GM20431 (cell line): ENCODE results near the gene OAF.

ENCODE experiments used
- in situ Hi-C: fragments of 300-500 bp; cut with MseI, MboI; formaldehyde crosslinking; loops from one replicate; pipeline ENCODE4 v1.15.0; 2020; ENCODE audit warnings: low sequenced_read_pairs; ENCODE audit not compliant: unreplicated experiment

The OAF gene

DNA sequence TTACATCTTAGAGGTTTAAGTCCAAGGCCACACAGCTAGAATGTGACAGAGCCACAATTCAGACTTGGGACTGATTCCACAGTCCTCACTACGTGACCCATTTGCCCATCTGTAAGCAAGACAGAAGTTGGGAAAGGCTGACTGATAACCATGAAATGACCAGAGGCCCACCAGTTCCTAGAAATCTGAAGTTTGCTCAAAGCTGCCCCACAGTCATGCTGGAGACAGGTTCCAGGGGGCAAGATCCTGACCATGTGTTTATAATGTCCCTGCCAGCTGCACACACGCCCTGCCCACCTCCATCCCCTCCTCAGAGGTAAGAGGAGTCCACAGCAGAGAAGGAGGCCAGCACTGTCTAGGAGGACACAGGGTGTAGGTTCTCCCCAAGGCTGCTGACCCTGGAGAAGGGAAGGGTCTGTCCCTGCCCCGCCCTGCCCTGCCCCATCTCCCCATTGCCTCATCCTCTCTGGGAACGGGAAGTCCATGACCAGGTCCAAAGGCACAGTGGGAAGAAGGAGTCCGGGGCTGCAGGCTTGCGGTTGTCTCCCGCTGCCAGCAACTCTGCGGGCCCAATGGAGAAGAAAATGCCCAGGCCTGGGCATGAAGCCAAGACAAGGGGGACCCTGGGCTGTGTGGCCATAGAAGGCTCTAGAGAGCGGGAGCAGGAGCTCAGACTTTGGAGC lies 11.9 kb upstream of the OAF start:
- in situ Hi-C loops: no loop called here

DNA sequence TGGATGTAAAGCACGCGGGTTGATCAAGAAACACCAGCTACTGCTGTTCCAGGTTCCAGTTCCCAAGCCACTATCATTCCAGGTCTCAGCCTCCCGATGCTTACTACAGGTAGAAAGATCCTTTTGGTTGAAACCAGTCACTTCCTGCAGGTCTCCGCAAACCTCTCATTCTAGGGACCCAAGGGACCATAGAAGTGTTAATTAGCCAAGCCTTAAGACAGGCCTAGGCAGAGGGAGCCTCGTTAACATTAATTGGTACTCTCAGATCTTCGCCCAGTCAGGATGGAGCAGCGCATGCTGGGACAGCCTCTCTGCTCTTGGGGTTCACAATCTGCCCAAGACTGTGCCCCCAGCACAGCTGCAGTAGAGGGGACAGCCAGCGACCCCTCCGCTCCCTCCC lies 11.2 kb upstream of the OAF start:
- in situ Hi-C loops: no loop called here

DNA sequence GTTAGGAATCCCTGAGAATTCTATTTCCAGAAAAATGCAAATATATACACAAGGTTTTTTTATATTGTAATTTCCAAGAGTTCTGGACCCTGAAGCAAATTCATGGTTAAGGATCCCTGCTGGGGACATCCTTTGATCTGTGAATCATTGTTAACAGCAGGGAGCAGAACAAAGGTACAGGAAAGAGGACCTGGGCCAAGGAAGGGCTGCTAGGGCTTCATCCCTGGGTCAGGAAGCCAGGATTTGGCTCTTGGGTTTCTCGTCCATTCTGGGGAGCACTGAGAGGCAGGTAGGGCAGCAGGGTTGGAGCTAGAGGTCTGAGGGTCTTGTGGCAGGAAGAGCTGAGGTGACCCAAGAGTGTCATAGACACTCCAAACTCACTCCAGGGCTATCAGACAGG lies 10.2 kb upstream of the OAF start:
- in situ Hi-C loops: no loop called here

DNA sequence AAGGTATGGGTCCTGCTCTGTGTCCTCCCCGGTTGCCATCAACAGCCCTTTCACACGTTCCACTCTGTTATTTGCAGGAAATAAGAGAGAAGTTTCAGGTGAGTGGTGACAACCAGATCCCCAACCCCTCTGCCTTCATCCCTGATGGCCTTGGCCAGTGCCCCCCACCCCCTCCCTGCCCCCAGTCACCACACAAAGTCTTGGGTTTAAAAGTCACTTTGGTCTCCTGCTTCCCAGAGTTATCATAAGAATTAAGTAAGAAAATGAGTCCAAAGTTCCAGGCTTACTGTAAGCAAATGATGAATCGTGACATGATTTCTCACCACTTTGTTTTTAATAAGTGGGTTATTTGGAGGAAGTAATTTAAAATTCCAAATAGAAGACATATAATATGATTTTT lies 9.2 kb upstream of the OAF start:
- in situ Hi-C loops: no loop called here

DNA sequence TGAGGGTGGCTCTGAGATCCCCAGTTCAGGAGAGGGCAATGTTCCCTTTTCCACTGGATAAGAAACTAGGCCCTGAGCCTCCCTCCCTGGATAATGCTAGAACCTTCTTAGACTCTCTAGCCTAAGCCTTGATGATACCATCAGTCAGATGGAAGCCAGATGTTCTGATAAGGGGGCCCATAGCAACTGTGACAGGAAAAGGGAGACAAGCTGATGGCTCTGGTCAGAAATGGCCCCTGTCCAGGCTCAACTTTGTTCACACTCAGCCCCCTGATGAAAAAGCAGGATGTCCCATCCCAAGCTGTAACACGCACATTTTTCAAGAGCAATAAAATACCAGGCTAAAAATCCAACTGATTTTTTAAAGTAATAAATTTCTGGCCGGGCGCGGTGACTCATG lies 7.2 kb upstream of the OAF start:
- in situ Hi-C loops: no loop called here

DNA sequence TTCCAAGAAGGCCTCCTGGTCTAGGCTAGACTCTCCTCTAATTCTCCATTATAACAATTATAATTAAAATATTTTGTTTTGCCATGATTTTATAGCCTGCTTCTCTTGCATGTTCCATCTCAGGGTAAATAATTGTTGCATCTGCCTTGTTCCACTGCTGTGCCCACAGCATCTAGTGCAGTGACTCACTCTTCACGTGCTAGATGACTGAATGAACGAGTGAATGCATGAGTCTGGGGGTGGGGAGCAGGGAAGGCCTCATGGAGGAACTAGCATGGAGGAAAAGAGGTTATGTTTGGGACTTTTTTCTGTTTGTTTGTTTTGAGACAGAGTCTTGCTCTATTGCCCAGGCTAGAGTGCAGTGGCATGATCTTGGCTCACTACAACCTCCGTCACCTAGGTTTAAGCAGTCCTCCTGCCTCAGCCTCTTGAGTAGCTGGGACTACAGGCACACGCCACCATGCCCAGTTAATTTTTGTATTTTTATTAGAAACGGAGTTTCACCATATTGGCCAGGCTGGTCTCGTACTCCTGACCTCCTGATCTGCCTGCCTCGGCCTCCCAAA lies 5.2 kb upstream of the OAF start:
- in situ Hi-C loops: no loop called here

DNA sequence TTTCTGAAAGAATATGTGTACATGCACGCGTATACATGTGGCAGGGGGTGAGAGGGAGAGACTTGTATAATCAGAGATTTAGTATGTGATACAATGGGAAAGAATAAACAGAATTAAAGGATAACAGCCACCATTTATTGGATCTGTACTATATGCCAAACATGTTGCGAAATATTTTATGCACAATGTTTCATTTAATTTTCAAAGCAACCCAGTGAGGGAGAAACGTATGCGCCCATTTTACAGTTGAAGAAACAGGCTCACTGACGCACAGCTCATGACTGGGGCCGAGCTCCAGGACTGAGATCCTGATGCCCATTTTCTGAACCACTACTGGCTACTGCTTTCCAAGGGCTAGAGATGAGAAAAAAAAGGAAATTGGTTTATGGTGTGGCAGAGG lies 3.3 kb upstream of the OAF start:
- in situ Hi-C loops: no loop called here

DNA sequence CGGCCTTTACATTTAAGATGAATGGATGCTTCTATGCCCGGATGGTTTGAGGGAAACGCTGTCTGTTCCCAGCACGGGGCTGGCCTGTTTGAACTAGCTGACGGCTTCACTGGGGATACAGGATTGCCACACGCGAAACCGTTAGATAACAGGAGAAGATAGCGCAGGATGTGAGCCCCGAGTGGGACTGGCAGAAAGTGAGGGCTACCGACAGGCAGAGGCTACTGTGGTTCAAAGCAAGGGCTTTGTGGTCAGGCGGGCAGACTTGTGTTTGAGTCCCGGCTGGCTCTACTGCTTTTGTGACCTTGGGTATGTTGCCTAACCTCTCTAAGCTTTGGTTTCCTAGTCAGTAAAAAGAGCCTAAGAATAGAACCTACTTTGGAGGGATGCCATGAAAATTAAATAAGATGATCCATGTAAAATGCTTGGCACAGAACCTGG lies 2.8 kb upstream of the OAF start:
- in situ Hi-C loops: no loop called here

DNA sequence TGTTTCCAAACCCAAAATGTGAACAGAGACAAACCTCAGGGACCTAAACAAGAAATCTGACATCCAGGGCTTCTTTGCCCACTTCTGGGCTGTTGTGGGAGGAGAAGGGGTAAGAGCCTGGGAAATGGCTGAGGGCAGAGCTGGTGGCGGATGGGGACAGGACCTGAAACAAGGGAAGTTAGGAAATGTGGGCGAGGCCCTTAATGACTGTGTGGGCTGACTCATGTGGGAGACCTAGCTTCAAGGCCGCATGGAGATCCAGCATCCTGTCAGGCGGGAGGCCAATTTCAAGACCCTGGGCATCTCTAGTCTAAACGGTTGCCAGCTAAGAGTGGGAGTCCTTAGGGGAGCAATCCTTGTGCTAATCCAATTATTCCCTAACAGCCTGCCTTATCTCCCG lies 2.1 kb upstream of the OAF start:
- in situ Hi-C loops: no loop called here

DNA sequence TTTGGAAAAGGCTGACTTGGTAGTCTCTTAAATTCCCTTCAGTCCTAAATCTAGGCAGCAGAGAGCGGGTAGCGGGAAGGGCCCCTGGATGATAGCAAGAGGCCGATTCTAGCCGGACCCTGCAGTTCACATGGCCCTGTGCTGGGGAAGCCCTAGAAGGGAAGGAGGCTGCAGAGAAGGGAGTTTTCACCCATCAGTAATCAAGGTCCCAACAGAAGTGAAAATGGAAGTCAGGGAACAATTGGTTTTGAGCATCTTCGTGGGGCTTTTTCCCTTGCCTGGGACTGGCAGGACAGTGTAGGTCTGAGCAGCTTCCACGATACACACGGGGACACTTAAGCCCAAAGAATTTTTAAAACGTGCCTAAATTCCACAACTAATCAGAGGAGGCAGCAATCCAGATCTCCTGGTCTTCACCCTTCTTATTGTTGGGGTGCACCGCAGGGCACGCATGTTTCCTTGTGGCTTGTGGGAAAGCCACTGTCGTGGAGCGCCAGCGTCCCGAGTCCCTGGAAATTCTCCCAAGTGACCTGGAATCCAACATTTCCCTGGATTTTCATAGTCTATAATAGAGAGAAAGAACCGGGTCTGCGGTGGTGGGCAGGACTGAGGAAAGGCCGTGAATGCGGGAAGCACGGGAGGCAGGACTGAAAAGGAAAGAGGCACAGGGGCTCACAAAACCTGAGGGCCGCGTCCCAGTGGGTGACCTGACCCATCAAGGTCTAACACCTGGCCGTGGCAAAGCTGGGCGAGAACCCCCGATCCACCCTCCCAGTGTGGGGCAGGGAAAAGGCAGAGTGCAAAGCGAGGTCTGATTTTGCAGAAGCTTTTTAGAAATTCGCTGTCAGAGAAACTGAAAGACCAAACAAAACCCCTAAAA lies 846 bp upstream of the OAF start:
- in situ Hi-C loops: no loop called here

DNA sequence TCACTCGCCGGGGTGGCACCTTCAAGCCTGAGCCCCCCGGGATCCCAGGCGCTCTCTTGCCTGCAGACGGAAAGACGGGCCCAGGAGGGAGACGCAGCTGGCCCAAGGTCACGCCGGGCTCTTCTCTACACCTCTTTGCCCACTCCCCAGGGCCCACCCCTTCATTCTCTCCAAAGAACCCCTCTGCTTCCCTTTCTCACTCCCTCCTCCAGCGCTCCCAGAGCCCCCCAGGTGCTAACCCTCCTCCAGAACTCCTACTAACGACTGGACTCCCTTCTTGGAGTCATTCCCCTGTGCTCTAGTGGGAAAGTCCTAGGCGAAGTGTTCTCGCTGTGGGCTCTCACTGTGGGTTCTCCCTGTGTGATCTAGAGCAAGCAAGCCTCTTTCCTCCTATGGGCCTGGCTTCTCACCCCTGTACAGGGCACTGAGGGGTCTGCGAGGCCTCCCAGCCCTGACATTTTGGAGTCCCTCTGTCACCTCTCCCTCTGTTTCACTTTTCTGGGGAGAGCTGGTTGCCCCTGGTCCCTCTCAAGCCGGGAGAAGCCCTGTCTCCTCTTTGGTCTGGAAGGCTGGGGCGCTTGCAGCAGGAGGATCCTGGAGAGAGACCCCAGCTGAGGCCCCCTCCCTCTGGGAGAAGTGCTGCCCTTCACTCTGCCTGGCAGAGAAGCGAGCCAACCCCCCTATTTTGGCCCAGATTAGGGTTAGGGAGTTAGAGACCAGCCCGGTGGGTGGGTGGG lies 858 bp downstream of the OAF start:
- in situ Hi-C loops: no loop called here

DNA sequence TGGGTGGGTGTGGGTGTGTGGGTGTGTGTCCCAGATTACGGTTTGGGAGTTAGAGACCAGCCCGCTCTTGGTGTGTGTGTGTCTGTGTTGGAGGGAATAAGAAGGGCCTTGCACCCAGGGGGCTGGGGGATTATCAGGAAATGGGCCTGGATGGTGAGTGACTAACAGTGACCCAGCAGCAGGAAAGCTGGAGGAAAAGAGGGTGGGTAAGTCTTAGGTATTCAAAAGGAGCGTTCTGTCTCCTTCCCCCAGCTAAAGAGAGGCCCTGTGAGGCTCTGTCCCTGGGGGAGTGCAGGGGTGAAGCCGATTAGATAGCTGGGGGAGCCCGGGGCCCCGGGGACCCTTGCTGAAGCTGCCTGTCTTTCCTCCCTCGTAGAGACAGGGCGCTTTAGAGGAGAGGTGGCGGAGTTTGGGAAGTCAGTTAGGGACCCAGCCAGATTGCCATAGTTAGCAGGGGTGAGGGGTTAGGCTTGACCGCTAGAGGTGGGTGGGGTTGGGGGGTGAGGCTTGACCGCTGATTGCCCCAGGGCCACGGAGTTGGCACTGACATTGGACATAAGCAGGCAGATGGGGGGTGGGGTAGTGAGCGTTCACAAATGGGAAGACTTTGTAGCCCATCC lies 1.5 kb downstream of the OAF start:
- in situ Hi-C loops: no loop called here

DNA sequence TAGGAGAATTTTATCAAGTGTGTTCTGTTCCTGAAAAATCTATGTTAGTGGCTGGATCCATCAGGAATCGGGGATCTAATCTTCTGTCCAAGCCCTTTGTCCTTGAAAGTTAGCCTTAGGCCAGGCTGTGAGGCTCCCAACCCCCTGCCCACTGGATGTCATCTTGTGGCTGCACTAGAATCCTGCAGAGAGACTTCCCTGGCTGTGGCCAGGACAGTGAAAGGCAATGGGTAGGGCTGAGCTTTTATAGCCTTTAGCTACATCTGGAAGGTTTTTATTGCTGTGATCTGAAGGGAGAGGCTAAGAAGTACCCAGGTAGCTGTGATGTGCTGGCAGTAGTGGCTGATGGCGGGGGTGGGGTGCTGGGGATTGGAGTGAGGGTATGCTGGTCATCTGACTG lies 2.1 kb downstream of the OAF start:
- in situ Hi-C loops: no loop called here

DNA sequence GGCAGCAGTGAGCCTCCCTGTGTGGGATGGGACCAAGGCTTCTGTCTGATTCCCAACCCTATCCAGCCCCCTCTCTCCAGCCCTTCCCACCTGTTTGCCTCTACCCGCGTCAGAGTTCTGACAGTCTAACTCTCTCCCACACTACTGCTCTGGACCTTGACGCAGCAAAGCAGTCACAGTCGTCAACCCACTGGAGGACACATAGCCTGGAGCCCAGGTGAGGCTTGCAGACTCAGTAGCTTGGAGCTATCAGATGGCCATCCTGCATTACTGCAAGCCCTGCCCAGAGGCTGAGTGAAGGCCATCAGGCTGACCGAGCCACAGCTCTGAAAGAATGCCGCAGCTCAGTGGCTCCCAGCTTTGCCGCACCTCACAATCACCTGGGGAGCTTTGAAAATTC lies 3.7 kb downstream of the OAF start:
- in situ Hi-C loops: no loop called here

DNA sequence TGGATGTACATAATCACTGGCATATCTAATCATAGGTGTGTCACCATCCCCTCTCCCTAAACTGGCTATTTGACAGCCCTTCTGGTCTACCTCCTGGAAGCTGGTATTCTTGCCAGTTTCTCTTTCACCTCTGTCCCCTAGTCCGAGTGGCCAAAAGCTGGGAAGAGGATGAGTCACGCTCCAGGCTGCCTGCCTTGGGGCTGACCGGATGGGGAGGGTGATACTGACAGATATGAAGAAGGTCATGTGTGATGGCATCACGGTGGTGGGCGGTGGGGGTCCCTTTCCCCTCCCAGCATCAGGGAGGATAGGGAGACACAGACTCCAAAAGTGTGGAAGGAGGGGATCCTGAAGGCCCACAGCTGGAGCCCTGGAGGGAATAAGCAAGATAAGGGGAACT lies 4.8 kb downstream of the OAF start:
- in situ Hi-C loops: no loop called here

DNA sequence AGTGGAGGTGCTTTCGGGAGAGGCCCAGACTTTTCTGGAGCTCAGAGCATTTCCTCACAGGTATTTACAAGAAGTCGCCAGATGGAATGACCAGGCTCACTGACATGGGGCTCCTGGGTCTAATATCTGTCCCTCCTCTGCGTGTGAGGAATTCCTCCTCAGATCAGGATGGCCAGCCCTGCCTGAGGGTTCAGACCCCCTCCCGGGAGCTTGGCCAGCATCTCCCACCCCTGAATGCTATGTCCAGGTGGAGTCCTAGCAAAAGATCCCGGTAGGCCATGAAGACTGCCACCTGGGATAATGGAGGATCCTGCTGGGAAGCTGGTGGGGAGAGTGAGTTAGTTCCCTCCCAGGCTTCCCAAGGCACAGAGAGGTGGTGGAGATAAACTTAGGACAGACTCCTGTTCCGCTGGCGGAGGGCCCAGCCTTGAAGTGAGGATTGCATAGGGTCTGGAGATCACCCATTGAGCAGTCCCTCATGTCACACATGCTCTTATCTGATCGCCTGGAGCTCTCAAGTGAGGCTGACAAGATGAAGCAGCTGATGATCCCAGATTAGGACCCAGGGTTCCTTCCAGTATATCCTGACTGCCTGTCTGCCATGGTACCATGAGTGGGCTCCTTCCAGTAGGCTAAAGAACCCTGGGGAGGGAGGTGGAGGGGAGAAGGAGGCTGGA lies 5.7 kb downstream of the OAF start:
- in situ Hi-C loops: no loop called here

DNA sequence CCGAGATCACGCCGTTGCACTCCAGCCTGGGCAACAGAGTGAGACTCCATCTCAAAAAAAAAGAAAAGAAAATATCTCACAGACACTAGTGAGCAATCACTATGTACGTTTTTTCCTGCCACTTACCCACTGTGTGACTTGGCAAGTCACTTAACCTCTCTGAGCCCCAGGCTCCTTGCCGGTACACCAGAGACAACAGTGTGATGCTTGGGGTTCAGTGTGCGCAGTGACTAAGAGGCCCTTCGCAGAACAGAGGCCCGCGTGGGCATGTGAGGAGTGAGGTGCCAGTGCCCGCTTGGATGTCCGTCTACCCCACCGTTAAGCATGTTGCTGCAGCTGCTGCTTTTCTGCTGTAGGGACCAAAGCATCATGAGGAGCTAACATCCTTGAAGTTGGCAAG lies 6.7 kb downstream of the OAF start:
- in situ Hi-C loops: no loop called here

DNA sequence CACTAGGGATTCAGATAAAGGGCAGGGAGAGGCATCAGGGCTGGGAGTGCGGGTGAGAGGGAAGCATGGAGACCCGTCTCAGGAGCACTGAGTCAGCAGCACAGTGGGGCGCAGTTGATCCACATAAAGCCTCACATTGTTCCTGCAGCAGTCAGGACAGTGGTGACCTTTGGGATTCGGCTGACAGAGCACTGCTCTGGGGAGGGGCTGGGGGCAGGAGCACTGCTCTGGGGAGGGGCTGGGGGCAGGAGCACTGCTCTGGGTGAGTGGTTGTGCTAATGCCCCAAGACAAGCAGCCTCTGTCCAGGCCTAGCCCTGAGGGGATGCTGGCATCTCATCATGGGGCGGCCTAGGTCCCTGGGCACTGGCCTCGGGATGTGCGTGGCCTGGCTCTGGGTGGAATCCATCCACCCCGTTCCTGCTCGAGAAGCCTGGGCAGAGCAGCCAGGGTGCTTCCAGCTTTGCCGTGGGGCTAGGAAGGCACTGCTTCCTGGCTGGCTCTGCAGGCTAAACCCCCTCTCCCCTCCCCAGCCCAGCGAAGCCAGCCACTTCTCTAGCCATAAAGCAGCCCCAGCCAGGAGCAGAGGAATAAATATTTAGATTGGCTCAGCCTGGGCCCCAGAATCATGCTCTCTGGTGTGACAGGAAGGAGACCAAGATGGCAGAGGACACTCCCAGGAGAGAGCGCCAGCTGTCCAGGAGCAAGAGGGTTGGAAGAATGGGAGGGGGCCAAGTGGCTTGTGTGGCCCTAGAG lies 7.3 kb downstream of the OAF start:
- in situ Hi-C loops: no loop called here

DNA sequence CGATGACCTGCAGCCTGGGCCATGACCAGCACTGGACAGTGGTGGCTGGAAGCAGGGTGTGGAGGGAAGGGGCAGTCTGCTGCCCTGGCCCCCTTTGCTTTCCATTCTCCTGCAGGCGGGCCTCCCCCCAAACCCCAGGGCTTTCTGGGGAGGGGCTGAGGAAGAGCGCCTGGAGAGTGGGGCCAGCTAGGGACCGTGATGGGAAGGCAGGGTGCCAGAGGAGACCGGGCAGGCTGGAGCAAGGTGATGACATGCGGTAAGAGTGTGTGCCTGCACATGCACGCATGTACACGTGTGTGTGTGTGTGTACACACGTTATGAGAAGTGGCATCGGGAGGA lies 7.8 kb downstream of the OAF start:
- in situ Hi-C loops: no loop called here
